COLO668 (cell line): ENCODE results near the gene NRF1.

ENCODE experiments used
- DNase-seq: peaks from one replicate; lab custom pipeline; 2025; ENCODE audit not compliant: unreplicated experiment; lab: John Stamatoyannopoulos, UW

Gene NRF1

GRCh38 chr7:129730159-129730558, 118.6 kb downstream of the NRF1 start:
- DNase-seq = no peak

DNA sequence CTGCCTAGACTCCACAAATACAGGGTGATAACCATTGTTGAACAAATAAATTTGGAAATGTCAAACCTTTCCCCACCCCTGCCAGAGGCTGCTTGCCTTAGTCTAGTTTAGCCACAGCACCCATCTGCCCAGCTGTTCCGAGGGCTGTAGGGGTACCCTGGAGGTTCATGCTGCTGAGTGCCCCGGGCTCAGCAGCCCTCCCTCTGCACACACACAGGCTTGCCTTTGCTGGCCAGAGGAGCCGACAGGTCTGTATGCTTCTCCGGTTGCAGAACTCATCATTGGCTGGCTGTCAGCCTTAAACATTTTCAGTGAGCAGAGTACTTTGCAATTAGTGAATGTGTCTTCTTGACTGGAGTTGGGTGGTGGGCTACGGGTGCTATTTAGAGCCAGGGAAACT, 122.9 kb downstream of the NRF1 start:
- DNase-seq = no peak

GRCh38 chr7:129739427-129739826, 127.9 kb downstream of the NRF1 start:
- DNase-seq = no peak

GRCh38 chr7:129740574-129741410, 129.3 kb downstream of the NRF1 start:
- DNase-seq = no peak

- DNase-seq = peak; percentile 90
Observed at GRCh38 chr7:129741743-129742213, 130.3 kb downstream of the NRF1 start.

DNA sequence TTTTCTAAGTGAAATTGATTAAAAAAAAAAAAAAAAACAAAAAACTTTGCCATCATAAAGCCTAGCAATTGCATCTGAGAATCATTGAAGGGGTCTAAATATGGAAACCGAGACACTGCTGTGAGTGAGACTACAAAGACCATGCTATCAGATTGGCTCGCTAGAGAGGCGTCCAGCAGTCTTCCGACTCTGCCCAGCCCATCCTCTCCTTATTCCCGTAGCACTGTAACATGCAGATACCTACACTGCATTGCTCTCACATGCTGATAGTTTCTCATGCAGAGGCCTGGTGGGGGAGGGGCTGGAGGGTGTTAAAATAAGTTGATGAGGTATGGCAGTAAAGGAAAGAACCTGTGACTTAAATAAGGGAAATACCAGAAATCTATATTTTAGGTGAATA, 130.7 kb downstream of the NRF1 start:
- peak; percentile 9 for DNase-seq

GRCh38 chr7:129746857-129747529, 135.5 kb downstream of the NRF1 start:
- no peak for DNase-seq

DNA sequence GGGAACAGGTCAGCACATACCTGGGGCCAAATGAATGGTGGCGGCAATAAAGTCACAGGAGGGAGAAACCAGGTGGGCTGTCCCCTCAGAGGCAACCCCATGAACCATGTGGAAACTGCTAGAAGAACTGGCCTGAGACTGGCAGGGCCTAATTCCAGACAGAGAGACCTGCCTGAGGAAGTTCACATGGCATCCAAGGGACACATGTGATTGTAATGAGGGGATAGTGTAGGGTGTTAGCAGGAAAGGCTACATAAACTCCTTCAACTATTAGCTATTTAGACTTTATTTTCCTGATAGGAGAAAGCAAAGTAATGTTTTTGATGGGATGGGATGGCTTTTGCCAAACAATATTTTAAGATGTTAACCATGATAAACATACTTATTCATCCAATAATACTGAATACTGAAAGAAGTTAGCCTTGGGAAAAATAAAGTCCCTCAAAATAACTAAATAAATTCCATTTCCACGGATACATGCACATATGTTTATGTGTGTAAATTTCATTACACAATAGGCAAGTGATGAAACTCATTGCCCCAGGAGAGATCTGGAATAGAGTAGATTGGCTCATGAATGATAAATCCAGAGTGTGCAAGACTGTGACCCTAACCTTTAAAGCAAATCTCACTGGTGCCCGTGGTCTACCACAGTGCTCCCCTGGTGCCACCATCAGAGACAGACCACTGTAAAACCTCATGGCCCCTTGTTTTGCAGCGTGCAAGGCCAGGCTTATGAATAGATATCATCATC, 137.0 kb downstream of the NRF1 start:
- no peak for DNase-seq

DNA sequence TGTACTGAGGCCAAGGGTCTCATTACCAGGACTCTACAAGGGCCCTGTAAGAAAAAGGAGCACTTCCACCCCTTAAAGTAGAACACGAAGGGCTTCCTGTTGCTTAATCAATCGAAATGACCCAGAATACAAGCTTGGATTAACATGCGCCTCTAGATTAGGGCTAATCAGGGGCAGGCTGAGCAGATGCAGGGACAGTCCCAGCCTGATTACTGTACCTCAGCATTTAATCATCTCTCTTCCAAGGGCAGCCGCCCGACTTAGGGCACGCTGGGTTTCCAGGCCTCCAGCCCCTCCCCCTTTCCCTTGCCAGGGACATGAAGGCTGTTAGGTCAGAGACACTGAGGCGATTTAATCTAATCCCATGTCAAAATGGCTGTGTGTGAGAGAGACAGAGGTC, 138.6 kb downstream of the NRF1 start:
- DNase-seq = no peak

- DNase-seq = no peak
Observed at GRCh38 chr7:129750501-129750900, 139.0 kb downstream of the NRF1 start.

GRCh38 chr7:129751916-129752315, 140.4 kb downstream of the NRF1 start:
- DNase-seq = no peak

- no peak for DNase-seq
Observed at GRCh38 chr7:129752760-129753159, 141.2 kb downstream of the NRF1 start.

- no peak for DNase-seq
Observed at GRCh38 chr7:129754406-129754805, 142.9 kb downstream of the NRF1 start.

DNA sequence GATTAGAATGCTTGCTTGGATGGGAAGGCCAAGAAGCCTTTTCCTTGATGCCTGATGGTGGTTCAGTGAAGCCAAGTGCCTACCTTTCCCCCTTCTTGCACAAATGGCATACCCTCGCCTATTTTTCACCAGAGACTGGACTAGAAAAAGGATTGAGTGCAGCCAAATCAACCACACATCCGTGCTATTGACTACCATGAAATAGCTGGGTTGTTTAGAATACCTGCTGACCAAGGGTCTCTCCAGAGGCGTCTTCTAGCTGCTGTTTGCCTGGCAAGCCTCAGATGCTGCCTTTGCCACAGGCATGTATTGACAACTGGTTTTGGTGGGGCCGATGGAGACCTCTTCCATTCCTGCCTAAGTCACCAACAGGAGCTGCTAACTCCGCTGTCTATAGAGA, 146.5 kb downstream of the NRF1 start:
- no peak for DNase-seq

GRCh38 chr7:129762387-129762969, 151.0 kb downstream of the NRF1 start:
- no peak for DNase-seq

DNA sequence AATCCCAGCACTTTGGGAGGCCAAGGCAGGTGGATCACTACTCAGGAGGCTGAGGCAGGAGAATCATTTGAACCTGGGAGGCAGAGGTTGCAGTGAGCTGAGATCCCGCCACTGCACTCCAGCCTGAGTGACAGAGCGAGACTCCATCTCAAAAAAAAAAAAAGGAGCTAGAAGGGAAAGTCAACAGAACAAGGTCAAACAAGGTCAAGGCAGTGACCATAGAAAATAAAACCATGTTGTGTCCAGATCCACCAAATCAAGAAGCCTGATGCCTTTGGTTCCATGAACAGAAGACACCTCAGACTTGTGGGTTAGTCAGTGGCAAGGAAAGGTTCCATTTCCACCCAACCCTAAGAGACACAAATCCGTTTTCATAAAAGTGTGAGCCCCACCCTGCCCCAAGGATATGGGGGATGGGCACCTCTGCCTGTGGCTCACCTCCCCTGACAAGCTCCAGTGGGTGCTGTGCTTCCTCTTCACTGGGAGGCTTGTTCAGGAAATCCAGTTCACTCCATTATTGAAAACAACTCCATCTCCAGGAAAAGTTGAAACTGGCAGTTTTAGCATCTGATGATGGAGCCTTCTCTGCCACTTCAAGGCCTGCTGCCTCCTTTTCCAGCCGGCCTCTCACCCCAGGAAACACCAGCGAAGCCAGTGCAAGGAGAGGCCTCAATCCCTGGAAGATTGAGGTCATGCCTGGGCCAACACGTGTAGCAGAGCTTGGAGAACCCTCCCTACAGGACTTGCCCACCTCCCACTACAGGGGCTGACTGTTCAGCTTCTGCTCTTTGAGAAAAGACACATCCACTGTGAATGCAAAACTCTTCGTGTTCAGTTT, 152.9 kb downstream of the NRF1 start:
- no peak for DNase-seq

DNA sequence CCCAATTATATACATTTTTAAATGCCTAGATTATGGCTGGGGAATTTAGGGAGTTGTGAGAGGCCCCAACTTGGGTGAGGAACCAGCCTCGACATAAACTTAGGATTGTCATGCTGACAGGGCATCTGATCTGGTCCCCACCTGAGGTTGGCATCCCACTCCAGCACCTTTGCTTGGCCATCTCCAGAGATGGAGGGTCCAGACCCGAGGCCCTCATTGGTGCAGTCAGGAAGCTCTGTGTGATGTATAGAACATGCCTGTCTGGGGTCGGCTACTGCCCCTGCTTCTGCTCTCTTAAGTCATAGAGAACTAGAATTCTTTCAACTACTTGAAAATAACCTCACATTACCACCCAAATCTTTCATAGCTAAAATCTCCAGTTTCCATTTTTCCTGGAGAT, 153.8 kb downstream of the NRF1 start:
- DNase-seq = no peak

DNA sequence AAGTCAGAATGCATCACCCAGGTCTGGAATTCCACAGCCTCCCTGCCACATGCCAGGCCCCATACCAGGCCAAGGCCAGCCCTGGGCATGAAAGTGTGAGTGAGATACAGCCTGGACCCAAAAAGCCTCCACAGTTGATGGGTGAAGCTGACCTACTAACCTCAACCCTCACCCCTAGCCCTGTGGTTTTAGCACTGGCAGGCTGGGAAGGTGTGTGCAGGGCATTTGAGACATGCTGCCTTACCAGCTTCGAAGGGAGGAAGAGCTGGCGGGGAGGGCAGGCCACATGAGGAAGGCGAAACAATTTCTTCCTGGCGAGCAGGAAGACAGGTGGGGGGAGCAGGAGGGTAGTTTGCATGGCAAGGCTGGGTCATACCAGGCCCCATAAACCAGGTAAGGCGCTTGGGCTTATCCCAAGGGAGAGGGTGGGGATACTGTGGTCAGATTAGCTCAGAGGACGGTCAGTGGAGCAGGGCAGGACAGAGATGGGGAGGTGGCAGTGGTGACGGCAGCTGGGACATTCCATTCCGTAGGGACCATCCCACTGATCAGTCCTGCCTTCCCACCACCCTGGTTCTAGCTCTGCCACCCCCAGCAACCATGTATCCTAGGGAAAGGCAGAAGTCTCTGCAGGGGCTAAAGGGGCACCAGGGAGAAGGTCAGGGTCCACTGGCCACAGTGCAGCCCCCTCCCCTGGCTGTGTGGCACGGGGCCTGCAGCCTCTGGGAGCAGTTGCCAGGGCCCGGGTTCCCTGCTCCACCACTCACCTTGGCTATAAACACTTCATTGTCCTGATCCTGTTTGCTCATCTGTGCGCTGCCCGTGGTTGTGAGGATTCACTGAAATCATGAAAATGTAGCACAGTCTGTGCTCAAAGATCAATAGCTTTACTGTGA, 155.8 kb downstream of the NRF1 start:
- no peak for DNase-seq

- no peak for DNase-seq
Observed at GRCh38 chr7:129768614-129769399, 157.3 kb downstream of the NRF1 start.
